DMS153 (cell line): ENCODE results near the gene SLC25A12.
A peak's percentile ranks its signal among the peaks of the same experiment; 100 is the strongest.
"Not testable (repeated sequence)": the region's sequence is repeated elsewhere in the genome, so short reads cannot be mapped to it uniquely, and the experiment has no call there.

Experiments used
- DNase-seq: peaks from one replicate; lab custom pipeline; 2025; lab: John Stamatoyannopoulos, UW

Gene SLC25A12

DNA sequence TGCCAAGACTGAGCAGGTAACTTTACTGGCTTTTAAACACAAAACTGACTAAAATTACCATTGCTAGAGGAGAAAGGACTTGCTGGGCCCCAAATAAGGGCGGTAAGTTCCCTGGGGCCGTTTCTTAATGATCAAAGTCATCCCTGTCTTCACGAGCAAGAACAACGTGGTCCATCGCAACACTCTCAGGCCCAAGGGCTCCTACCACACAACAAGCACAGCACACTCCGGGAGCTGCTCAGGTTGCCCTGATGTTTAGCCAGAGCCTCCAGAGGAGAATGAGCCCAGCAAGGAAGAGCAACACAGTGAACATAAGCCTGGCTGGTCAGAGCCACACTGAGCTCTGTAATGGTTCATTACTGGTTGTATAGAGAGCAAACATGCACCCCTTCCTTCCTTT lies 104.1 kb downstream of the SLC25A12 start:
- no peak for DNase-seq

DNA sequence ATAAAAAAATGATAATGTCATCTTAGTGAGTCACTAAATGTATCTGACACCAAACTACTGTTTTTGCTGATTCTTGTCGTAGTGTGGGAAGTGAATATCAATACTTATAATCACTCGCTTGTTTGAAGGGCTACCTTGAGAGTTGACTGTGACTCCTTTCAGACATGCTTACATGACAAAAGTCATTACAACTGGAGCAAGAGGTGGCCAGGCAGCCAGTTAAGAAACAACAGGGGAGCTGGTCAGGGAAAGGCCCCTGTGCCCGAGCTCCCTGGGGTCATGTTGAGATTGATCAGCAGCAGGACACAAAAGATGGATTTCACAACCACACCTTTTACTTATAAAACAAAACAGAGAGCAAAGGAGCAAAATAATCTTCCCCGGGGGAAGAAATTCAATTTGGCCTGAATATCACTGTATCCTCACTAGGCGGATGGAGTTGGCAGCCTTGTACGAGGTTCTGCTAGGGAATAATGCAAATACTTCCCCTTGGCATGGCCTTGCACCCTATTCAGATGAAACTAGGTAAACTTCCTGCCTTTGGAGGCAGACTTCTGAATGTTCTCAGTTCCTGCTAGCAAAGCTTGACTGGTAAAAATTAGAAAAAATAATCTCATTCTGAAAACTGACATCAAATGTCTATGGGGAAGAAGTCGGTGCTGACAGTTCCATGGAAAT lies 105.6 kb downstream of the SLC25A12 start:
- peak; percentile 35 for DNase-seq

DNA sequence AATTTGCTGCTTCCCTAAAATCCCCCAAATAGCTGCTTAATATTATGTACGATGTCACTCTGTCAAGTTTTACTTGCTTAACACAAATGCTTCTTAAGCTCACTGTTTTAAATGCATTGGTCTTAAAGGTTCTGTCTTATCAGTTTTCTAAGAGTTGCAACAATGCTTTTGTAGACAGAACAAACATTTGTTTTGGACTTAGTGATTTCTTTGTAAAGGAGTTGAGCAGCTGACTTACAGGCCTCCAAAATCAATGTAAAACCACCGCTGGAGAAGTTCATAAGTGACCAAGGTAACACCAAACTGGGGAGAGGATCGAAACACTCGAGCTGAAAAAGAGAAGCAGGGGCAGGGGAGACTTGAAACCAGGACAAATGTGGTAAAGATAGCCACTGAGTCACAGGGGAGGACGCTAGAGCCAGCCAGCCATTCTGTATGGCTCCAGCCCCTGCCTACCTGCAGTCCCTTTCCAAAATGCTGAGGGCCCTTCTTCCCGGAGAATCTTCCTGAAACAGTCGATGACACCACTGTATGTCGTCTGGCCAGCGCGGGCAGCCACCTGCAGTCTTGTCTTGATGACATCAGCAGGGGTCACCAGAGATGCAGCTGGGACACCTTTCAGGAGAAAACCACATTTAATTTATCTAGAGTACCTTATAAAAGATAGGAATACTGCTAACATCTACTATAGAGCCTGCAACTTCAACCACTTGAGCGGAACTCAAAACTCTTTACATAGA lies 106.5 kb downstream of the SLC25A12 start:
- no peak for DNase-seq

DNA sequence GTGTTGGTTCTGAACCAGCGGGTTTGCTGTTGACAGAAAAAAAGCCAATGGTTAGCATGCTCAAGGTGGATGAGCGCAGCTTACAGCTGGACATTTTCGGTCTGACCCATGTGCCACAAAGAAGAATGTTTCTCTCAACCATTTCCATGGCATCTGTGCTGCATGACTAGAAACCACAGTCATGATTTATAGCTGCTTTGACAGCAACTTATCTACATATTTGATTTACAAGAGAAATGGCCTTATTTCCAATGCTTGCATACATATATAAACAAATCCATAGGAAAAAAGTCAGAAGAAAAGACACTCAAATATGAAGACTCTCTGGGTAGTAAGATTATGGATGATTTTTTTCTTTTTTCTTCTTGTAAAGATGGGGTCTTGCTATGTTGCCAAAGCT lies 108.6 kb downstream of the SLC25A12 start:
- DNase-seq, result no peak

DNA sequence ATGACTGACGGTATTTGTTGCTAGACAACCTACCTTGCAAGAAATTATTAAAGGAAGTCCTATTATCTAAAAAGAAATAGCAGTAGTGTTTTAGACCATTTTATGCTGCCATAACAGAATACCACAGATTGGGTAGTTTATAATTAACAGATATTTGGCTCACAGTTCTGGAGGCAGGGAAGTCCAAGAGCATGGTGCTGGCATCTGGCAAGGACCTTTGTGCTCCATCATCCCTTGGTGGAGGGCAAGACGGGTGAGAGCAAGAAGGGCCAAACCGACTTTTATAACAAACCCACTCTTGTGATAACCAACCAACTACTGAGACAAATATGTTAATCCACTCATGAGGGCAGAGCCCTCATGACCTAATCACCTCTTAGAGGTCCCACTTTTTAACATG lies 115.5 kb downstream of the SLC25A12 start:
- DNase-seq, result no peak

DNA sequence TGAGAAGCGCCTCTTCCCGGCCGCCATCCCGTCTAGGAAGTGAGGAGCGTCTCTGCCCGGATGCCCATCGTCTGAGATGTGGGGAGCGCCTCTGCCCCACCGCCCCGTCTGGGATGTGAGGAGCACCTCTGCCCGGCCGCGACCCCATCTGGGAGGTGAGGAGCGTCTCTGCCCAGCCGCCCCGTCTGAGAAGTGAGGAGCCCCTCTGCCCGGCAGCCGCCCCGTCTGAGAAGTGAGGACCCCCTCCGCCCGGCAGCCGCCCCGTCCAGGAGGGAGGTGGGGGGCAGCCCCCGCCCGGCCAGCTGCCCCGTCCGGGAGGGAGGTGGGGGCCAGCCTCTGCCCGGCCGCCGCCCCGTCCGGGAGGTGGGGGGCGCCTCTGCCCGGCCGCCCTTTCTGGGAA lies 119.5 kb downstream of the SLC25A12 start:
- not testable (repeated sequence) for DNase-seq

DNA sequence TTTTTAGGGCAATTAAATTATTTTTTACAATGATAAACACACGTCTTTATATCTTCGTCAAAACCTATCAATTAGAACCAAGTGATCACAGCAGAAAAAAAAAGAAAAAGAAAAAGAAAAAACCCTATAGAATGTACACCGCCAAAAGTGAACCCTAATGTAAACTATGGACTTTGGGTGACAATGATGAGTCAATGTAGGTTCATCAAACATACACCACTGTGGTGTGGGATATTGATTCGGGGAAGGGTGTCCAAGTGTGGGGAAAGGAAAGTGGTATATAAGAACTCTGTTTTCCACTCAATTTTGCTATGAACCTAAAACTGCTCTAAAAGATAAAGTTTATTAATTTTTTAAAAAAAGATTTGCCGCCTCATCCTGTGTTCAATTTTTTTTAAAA lies 121.7 kb downstream of the SLC25A12 start:
- DNase-seq, result no peak

DNA sequence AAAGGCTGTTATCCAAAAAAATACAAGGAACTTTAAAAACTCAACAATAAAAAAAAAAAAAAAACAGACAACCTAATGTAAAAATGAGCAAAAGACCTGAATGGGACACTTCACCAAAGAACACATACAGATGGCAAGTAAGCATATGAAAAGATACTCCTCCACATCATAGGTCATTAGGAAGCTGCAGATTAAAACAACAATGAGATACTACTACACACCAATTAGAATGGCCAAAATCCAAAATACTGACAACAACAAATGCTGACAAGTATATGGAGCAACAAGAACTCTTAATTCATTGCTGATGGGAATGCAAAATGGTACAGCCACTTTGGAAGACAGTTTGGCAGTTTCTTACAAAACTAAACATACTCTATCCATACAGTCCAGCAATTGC lies 122.6 kb downstream of the SLC25A12 start:
- DNase-seq, result no peak

DNA sequence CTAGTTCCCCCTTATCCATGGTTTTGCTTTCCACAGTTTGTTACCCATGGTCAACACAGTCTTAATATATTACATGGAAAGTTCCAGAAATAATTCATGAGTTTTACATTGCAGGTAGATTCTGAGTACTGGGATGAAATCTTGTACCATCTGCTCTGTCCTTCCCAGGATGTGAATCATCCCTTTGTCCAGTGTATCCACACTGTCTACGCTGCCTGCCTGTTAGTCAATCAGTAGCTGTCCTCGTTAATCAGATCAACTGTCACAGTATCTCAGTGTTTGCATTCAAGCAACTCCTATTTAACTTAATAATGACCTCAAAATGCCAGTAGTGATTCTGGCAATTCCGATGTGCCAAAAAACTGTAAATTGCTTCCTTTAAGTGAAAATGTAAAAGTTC lies 130.4 kb downstream of the SLC25A12 start:
- DNase-seq, result no peak

DNA sequence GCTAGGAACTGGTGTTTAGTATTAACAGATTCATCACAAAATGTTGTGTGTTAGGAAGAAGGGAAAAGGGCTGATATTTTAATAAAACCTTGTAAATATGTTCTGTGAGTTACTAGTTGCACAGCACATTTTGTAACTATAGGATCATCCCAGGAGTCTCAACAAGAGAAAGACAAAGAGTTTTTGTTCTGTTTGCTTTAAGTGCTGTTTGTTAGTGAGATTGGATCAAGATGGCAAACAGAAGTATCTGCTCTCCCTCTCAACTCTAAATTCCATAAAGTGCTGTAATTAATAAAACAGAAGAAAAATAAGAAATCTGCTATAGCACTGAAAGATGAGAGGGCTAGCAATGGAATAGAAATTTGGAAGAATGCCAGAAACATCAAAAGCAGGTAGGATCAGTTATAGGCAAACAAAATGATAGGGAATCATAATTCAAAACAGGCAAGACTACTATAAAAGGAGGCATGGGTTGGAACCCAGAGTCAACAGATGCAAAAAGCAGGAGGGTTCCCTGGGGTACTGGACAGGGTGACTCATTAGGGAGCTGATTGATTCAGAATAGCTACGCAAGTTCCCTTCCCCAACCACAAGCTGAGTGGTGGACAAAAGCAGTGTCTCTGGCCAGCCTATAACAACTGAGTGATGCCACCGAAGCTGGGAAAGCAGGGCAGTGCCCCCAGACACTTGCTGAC lies 131.0 kb downstream of the SLC25A12 start:
- DNase-seq, result peak; percentile 26

DNA sequence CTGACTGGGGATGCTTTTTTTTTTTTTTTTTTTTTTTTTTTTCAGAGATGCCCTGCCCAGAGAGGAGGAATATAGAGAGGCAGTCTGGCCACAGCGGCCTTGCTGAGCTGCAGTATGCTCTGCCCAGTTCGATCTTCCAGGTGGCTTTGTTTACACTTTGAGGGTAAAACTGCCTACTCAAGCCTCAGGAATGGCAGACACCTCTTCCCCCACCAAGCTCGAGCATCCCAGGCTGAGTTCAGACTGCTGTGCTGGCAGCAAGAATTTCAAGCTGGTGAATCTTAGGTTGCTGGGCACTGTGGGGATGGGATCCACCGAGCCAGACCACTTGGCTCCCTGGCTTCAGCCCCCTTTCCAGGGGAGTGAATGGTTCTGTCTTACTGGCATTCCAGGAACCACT lies 132.9 kb downstream of the SLC25A12 start:
- not testable (repeated sequence) for DNase-seq

DNA sequence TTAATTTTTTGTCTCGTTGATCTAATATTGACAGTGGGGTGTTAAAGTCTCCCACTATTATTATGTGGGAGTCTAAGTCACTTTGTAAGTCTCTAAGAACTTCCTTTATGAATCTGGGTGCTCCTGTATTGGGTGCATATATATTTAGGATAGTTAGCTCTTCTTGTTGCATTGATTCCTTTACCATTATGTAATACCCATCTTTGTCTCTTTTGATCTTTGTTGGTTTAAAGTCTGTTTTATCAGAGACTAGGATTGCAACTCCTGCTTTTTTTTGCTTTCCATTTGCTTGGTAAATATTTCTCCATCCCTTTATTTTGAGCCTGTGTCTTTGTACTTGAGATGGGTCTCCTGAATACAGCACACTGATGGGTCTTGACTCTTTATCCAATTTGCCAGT lies 135.3 kb downstream of the SLC25A12 start:
- not testable (repeated sequence) for DNase-seq

DNA sequence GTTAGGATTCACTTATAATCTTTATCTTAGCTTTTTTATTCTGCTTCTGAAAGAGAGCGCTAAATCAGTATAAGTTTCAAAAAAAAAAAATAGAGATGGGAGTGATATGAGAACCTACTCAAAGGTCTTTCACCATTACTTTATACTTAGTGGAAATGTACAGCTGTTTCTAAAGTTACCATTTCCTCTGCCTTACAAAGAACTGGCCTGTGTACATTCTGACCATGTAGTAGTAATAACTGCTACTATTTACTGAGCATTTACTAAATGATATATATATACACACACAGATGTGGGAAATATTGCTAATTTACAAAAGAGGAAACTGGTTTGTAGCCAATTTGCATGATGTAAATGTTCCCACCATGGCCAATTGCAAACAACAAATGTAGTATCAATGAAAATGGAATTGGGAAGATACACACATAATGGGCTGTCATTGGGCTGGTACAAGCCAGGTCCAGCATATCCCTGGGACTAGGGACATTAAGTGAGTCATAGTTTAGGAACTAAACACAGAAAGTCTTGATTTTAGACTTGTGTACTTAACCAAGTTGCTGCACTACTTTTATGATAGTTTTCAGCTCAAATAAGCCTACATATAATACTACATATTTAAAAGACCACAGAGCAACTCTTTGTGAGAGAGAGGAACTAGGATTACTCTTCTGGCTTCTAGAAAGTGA lies 139.6 kb downstream of the SLC25A12 start:
- DNase-seq, result no peak

DNA sequence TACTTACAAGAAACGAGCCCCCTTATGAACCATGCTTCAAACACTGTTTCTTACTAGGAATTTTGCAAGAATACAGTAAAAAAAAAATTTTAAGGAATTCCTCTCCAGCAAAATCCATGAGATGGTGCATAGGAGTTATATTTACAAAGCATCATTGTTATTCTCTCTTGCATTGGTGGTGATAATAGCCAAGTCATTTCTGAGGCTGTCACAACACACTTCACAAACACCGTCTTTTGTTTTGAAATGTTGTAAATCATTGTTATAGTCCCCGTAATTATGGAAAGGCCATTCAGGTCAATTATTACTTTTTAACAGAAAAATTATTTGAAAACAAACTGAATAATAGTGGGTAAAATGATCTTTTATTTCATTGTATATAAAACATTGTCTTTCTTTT lies 146.7 kb downstream of the SLC25A12 start:
- no peak for DNase-seq

DNA sequence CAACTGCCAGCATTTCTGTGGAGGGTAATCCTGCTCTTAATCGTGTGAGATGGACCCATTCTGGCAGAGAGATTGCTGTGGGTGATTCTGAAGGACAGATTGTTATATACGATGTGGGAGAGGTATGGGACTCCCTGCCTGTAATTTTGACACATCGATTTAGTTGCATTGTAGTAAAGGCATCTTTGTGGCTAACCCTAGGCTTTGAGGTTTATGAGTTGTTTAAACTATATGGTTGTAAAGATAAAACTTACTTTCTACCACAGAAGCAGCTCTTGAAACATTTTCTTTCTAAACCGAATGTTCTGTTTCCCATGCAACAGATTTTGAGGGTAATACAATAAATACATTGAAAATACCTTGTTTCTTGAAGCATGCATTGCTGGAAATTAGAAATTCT lies 148.2 kb downstream of the SLC25A12 start:
- DNase-seq, result no peak

DNA sequence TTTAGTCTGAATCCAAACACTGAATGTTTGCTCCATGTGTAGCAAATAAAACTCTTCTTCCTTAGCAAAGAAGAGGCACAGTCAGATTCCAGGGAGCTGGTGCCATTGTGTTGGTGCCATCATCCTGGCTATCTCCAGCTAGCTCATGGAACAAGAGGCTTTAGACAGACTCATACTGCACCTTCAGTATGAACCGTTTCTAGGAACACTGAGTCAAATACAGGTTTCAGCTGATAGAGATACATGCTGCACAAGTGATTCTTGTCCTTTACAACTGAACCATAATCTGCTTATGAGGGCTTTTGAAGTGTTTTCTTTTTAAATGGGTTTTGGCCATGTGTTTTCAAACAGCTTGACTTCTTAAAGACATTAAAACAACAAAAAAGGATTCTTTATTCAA lies 148.9 kb downstream of the SLC25A12 start:
- DNase-seq, result no peak

DNA sequence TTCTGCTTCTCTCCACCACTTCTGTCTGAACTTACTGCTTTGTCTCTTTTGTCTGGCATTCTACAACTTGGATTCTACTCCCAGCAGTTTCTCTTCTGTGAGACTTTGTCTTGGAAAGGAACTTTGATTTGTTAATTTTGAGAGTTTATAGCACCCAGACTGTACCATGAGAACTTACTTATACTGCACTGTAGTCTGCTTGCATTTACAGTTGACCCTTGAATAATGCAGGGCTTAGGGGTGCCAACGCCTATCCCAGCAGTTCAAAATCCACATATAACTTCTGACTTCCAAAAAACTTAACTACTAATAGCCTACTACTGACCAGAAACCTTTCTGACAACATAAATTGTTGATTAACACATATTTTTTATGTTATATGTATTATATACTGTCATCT lies 151.3 kb downstream of the SLC25A12 start:
- no peak for DNase-seq

DNA sequence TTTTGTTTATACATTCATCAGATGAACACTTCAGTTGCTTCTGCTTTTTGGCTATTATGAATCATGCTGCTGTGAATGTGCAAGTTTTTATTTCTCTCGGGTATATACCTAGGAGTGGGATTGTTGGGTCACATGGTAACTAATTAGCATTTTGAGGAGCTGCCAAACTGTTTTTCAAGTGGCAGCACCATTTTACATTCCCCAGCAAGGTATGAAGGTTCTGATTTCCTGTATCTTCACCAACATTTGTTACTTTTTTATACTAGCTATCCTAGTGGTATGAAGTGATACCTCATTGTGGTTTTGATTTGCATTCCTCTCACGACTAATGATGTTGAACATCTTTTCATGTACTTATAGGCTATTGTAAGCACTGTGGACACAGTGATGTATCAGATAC lies 152.9 kb downstream of the SLC25A12 start:
- DNase-seq, result no peak

DNA sequence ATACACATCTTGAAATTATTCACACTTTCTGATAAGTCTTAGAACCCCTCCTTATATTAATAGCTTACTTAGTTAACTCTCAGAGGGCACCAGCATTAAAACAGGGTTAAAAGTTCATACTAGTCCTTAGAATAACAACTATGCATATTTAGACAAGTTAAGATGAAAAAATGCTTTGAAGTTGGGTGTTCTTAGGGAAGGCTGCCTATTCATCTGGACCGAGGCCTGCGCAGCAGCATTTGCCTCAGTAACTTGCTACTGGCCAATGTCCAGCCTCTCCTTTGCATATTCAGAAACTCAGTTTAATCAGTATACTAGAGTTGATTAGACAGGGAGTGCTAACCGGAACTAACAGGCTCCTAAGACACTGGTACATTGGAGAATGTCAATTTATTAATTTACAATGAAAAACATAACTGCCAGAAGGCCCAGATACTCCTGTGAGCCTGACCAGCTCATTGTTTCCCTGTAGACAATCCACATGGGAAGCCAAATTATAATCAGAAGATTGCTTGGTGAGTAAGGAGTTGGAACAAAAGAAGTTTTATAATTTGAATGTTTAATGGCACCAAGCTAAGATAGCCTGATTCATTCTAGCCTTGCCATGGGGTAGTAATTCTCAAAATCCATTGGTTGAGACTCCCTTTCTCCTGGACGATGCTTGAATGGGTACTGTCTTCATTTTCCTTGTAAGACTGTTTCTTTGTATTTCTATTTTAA lies 157.9 kb downstream of the SLC25A12 start:
- no peak for DNase-seq
